Activated CD4-positive, alpha-beta T cell treated with anti-CD3 and anti-CD28 coated beads for 24 hours (primary cell): Measurements from ENCODE around the gene MAPKAPK3.

ENCODE experiments used
- DNase-seq, 2 donors: peaks; one replicate each; pipeline ENCODE4 v3.0.0-alpha.2; 2020; ENCODE audit warnings: low read depth in 2 of 2

MAPKAPK3 gene

GRCh38 chr3:50626401-50626800 lies 9.4 kb downstream of the MAPKAPK3 start:
- DNase-seq: no peak

GRCh38 chr3:50627407-50628051 lies 10.6 kb downstream of the MAPKAPK3 start:
- no peak for DNase-seq

DNA sequence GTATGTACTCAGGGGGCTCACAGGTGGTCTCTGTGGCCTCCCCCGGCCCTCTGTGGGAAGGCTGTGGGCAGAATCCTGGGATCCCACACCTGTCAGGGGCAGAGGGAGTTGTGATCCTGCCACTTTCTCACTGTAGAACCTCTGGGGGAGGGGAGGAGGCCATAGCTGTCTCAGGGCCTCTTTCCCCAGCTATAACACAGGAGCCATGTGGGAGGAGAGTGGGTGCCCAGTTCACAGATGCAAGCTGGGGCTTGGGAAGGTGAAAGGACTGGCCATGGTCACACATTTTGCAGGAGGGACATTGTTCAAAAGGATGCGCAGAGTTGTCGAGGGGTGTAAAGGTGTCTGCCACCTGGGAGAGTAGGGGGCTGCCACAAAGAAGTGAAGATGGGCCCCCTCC lies 11.7 kb downstream of the MAPKAPK3 start:
- no peak for DNase-seq

DNA sequence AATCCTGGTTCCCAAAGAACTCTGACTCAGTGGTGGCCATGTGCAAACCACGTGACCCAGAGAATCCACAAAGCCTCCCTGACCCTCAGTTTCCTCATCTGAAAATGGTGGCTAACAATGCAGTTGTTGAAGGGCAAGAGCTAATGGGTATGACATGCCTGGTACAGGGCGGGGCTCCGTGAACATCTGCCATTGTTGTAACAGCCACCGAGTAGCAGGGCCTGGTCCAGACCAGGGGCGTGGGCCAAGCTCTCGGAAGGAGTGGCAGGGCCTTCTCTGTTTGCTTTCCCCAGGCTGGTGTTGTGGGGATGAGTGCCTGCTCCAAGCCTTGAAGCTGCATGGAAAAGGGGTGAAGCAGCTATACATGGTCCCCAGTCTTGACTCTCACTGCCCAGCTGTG lies 13.4 kb downstream of the MAPKAPK3 start:
- no peak for DNase-seq

DNA sequence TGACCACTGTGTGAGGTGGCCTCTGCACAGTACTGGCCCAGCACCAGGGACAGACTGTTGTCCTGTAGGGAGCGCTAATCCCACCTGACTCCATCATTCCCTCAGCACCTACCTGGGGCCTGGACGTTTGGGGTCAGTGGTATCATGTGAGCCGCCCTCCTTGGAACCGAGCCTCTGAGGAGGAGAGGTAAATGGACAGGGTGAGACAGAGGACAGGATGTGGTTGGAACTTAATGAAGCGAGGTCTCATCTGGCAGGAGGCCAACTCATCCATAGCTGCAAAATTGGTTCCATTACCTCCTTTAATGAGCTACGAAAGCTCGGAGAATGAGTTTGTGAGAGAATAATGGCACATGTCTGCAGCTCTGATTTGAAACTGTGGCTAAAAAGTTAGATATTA lies 13.9 kb downstream of the MAPKAPK3 start:
- DNase-seq: no peak

GRCh38 chr3:50632450-50632849 lies 15.5 kb downstream of the MAPKAPK3 start:
- no peak for DNase-seq

DNA sequence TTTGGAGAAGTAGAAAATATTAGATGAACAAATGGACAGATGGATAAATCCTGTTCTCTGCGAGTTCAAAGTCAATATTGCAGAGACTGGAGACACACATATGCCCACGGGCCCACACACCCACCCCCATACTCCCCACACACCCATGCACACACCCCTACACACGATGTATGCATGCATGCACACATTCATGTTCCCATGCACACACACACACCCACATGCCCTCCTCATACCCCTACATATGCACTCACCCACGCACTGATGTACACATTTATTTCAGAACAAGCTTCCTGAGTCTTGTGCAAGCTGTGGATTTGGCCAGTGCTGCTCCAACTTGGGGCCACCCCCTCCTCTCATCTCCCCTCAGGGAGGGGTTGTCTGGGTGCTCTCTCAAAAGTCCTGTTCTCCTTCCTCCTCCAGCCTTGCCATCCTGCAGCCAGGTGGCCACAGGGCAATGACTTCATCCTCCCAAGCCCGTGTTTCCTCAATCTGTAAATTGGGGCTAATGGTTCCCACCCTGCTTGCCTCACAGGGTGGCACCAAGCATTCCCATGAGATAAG lies 16.4 kb downstream of the MAPKAPK3 start:
- no peak for DNase-seq

- no peak for DNase-seq
Measured at GRCh38 chr3:50635066-50635465, 18.1 kb downstream of the MAPKAPK3 start.

DNA sequence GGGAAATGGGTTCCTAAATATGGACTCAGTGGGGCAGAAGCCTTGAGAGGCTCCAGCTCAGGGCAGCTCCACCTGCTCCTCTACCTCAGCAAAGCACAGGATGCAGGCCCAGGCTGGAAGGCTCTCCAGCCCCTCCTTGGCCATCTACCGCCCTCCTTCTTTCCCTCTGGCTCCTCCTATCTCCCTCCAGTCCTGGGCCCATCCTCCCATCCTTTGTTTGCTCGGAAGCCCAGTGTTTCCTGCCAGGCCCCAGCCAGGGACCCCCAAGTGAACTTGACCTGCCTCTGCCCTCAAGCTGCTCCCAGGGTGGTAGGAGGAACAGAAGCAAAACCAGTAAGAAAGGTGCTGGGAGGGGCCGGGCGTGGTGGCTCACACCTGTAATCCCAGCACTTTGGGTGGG lies 20.1 kb downstream of the MAPKAPK3 start:
- DNase-seq: no peak

- no peak for DNase-seq
Measured at GRCh38 chr3:50637945-50638344, 21.0 kb downstream of the MAPKAPK3 start.

- no peak for DNase-seq
Measured at GRCh38 chr3:50639055-50639494, 22.1 kb downstream of the MAPKAPK3 start.

GRCh38 chr3:50642382-50642781 lies 25.4 kb downstream of the MAPKAPK3 start:
- DNase-seq: no peak

- DNase-seq: no peak
Measured at GRCh38 chr3:50644561-50644960, 27.6 kb downstream of the MAPKAPK3 start.

- no peak for DNase-seq
Measured at GRCh38 chr3:50645378-50645777, 28.4 kb downstream of the MAPKAPK3 start.

DNA sequence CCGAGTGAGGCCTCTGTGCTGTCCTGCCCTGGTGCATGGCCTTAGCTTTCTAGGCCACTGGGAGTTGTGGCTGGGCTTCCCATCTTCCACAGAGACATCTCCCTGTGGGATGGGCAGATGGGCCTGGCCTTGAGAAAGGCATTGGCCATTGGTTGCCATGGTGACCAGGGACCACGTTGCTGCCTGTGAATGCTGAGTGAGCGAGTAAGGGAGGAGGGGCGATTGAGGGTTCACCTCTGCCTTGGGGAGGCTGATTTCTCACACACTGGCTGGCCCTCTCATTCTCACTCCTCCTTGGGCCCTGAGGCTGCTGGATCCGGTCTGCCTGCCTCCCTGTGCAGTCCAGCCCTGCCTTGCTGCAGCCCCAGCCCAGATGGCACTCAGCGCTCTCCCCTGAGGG lies 31.4 kb downstream of the MAPKAPK3 start:
- DNase-seq: no peak

- DNase-seq: no peak
Measured at GRCh38 chr3:50648944-50649343, 32.0 kb downstream of the MAPKAPK3 start.

GRCh38 chr3:50649451-50649931 lies 32.5 kb downstream of the MAPKAPK3 start:
- no peak for DNase-seq

GRCh38 chr3:50650018-50650417 lies 33.1 kb downstream of the MAPKAPK3 start:
- DNase-seq: no peak

DNA sequence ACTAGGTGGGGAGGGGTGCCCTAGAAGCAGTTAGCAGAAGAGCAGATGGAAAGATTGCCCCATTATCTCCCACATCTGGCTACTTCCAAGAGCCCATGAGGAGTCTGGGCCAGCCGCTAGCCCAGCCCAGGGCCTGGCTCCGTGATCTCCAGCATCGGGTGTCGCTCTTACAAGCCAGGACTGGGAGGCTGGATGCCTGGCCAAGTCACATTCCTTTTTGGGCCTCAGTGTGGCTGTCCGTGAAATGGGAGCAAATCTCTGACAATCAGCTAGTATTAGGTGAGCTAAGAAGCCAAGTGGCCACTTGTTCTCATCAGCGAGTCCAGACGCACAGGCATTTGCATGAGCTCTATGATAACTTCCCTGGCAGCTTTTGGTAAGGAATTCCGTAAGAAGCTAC lies 34.5 kb downstream of the MAPKAPK3 start:
- no peak for DNase-seq

DNA sequence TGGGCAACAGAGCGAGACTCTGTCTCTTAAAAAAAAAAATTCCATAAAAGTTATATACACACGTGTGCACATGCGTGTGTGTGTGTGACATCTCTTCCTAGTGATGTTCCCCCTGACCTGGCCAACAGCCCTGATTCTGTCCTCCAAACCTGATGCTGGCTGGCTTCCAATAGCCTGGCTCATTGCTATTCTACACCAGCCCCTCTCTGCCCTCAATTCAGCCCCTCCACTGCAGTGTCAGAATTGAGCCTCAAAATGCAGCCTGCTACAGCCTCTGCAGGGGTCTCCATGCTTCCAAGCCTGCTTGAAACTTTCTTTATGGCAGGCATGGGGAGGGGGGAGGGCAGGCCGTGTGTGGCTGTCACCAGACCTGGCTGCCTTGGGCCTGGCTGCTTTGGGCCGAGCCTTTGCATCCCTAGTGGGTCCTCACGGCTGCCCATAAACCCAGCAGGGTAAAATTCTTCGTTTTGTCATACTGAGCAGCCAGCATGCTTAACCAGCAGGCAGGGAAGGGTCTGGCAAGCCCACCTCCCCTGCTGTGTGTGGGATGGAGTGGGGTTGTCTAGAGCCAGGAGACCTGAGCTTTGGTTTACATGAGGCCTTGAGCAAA lies 35.1 kb downstream of the MAPKAPK3 start:
- no peak for DNase-seq

- peak; percentile 36 to 51 for DNase-seq
Measured at GRCh38 chr3:50652709-50653108, 35.8 kb downstream of the MAPKAPK3 start.

DNA sequence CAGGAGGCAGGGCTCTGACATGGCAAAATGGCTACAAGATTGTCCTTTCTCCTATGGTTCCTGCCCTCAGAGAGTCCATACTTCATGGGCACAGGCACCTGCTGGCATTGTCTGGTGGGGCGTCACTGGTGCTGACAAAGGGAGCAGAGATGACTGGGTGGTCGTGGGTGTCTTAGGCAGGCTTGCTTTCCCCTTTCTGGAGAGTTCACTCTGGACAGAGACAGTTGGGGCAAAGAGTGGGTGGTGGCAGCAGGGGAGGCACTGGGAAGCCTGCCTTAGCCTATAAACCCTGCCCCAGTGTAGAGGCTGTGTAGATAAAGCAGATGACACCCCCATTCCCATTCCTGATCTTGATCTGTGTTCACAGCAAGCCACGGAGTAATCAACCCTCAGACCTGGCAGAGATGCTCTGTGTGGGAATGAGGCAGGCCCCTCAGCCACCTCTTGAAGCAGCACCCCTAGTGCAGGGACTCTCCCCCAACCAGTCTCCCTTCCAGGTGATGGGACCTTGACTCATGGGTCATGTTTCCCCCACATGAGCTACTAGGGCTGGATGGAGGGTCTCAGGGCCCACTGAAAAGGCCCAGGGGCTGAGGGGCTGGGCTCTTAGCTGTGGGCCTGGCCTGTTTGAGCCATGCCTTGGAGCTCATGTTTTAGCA lies 37.1 kb downstream of the MAPKAPK3 start:
- DNase-seq: no peak
